Tibial nerve (tissue), 4 donors: ENCODE measurements around the gene MMP1. TPM values are rescaled to one million over a fixed set of nuclear protein-coding genes. Genes with fewer than 3 reads are reported as not detected.

Source experiments
- DNase-seq, 2 donors: peaks; one replicate each; pipeline ENCODE4 v3.0.0-alpha.2; 2019; ENCODE audit warnings: low spot score in 2 of 2
- H3K27ac ChIP-seq, 4 donors: fragments of 200-600 bp; sonication (generic) in 3 of 4; one replicate each; pipeline ENCODE4 v1.5.1; 2017 to 2019; ENCODE audit warnings: mild to moderate bottlenecking in 1 of 4
- H3K27me3 ChIP-seq, 2 donors: fragments of 200-600 bp; sonication (generic) in 1 of 2; one replicate each; pipeline versions ENCODE4 v1.5.1 to v1.6.0; 2017 to 2019
- H3K36me3 ChIP-seq, 3 donors: fragments of 200-600 bp; sonication (generic); one replicate each; pipeline ENCODE4 v1.5.1; 2018 to 2019
- H3K4me1 ChIP-seq, 4 donors: fragments of 200-600 bp; sonication (generic) in 3 of 4; one replicate each; pipeline ENCODE4 v1.5.1; 2017 to 2019
- H3K4me3 ChIP-seq, 4 donors: fragments of 200-600 bp; sonication (generic) in 3 of 4; one replicate each; pipeline ENCODE4 v1.5.1; 2017 to 2019; ENCODE audit warnings: mild to moderate bottlenecking in 1 of 4, moderate library complexity in 1 of 4
- H3K9me3 ChIP-seq, 4 donors: fragments of 200-600 bp; sonication (generic) in 3 of 4; one replicate each; pipeline ENCODE4 v1.5.1; 2017 to 2019
- CTCF ChIP-seq, 5 experiments: fragments of 200-600 bp in 3 of 5; fragments of 450-650 bp in 2 of 5; sonication (generic) in 3 of 5; IDR thresholded peaks; one replicate each; pipeline ENCODE4 v1.5.1; 2016 to 2019; ENCODE audit warnings: antibody characterized with exemption in 5 of 5, mild to moderate bottlenecking in 3 of 5, moderate library complexity in 2 of 5
- EP300 ChIP-seq, 2 donors: sonication (generic); formaldehyde crosslinking; IDR thresholded peaks; one replicate each; pipeline ENCODE4 v1.6.1; 2017; ENCODE audit warnings: antibody characterized with exemption in 2 of 2, mild to moderate bottlenecking in 1 of 2
- POLR2A ChIP-seq, 2 donors: fragments of 450-650 bp; IDR thresholded peaks; one replicate each; pipeline ENCODE4 v1.6.1; 2017; ENCODE audit warnings: antibody characterized with exemption in 2 of 2, mild to moderate bottlenecking in 2 of 2, moderate library complexity in 2 of 2
- WGBS, 2 donors: methylation state at CpG; one replicate each; pipeline ENCODE4 v1.1.5; 2018; 5-methylcytosine and 5-hydroxymethylcytosine counted together
- total RNA-seq, 4 donors: library from RNA; depleted of rRNA; stranded (reverse); fragments of >200 nt; gene quantifications; one replicate each; pipeline ENCODE4 v1.1.0, GENCODE V29; 2016

Gene MMP1
- total RNA-seq, 4 donors from 2014 or later: not detected

- Histone ChIP-seq H3K27me3 (no peaks in the 10 kb centered on the region), H3K27ac (no peak overlapping the region), H3K9me3 (no peaks in the 10 kb centered on the region), H3K4me1 (no peaks in the 10 kb centered on the region), H3K4me3 (no peak overlapping the region), H3K36me3 (no peaks in the 10 kb centered on the region)
- TF ChIP-seq EP300 (IDR thresholded peaks at IDR 0.05) (no peak), CTCF (IDR thresholded peaks at IDR 0.05) (no peak), POLR2A (IDR thresholded peaks at IDR 0.05) (no peak)
- DNase-seq: no peak
- WGBS, 2 donors: 93% methylated on average over 1 of the region's 1 CpG
These were observed 26.6 kb upstream of the MMP1 start for GRCh38 chr11:102824556-102824955.

- TF ChIP-seq EP300 (IDR thresholded peaks at IDR 0.05): no peak
- no peak for TF ChIP-seq POLR2A (IDR thresholded peaks at IDR 0.05)
- TF ChIP-seq CTCF (IDR thresholded peaks at IDR 0.05): no peak
- H3K27ac ChIP-seq: no peak overlapping the region
- H3K36me3 ChIP-seq: no peaks in the 10 kb centered on the region
- no peak for DNase-seq
- H3K4me1 ChIP-seq: no peaks in the 10 kb centered on the region
- H3K27me3 ChIP-seq: no peaks in the 10 kb centered on the region
- peaks cover 0 to 5% (median 0%) of the 10 kb centered on the region in 4 donors for H3K9me3 ChIP-seq
- WGBS, 2 donors: 68 to 81% methylated on average over 6 of the region's 6 CpGs
- H3K4me3 ChIP-seq: no peak overlapping the region
These were observed 21.5 kb upstream of the MMP1 start for GRCh38 chr11:102819491-102819890.

GRCh38 chr11:102813484-102813883 is 15.5 kb upstream of the MMP1 start:
- Histone ChIP-seq H3K9me3 (peaks cover 0 to 5% (median 0%) of the 10 kb centered on the region in 4 donors), H3K27ac (no peak overlapping the region), H3K27me3 (no peaks in the 10 kb centered on the region), H3K36me3 (no peaks in the 10 kb centered on the region), H3K4me1 (no peaks in the 10 kb centered on the region), H3K4me3 (no peak overlapping the region)
- DNase-seq: no peak
- TF ChIP-seq POLR2A (IDR thresholded peaks at IDR 0.05): no peak
- TF ChIP-seq CTCF (IDR thresholded peaks at IDR 0.05): no peak
- no peak for TF ChIP-seq EP300 (IDR thresholded peaks at IDR 0.05)
- 80 to 85% methylated on average over 1 of the region's 1 CpG for WGBS, 2 donors

GRCh38 chr11:102812188-102812587 is 14.2 kb upstream of the MMP1 start:
- Histone ChIP-seq H3K9me3 (peaks cover 0 to 5% (median 0%) of the 10 kb centered on the region in 4 donors), H3K4me1 (no peaks in the 10 kb centered on the region), H3K27ac (no peak overlapping the region), H3K4me3 (no peak overlapping the region), H3K27me3 (no peaks in the 10 kb centered on the region), H3K36me3 (no peaks in the 10 kb centered on the region)
- DNase-seq: no peak
- TF ChIP-seq CTCF (IDR thresholded peaks at IDR 0.05) (no peak), POLR2A (IDR thresholded peaks at IDR 0.05) (no peak), EP300 (IDR thresholded peaks at IDR 0.05) (no peak)
- 80 to 82% methylated on average over 3 of the region's 3 CpGs for WGBS, 2 donors

GRCh38 chr11:102810950-102811660 is 13.1 kb upstream of the MMP1 start:
- WGBS, 2 donors: 5 to 11% methylated on average over 3 of the region's 3 CpGs
- DNase-seq: no peak
- H3K27ac ChIP-seq: no peak overlapping the region
- H3K27me3 ChIP-seq: no peaks in the 10 kb centered on the region
- no peaks in the 10 kb centered on the region for H3K4me1 ChIP-seq
- H3K4me3 ChIP-seq: no peak overlapping the region
- peaks cover 0 to 5% (median 0%) of the 10 kb centered on the region in 4 donors for H3K9me3 ChIP-seq
- TF ChIP-seq POLR2A (IDR thresholded peaks at IDR 0.05) (no peak), CTCF (IDR thresholded peaks at IDR 0.05) (peak in 1 of 5 experiments; percentile 19), EP300 (IDR thresholded peaks at IDR 0.05) (no peak)
- no peaks in the 10 kb centered on the region for H3K36me3 ChIP-seq
